GM21619 (cell line): Measurements from ENCODE around the gene ZNF215.
"Not testable (repeated sequence)": the region's sequence is repeated elsewhere in the genome, so short reads cannot be mapped to it uniquely, and the experiment has no call there.

ENCODE experiments used
- ATAC-seq: cut with Tn5 transposase; IDR thresholded peaks from one replicate; pipeline ENCODE4 v1.9.1; 2021; ENCODE audit not compliant: unreplicated experiment

Gene ZNF215

DNA sequence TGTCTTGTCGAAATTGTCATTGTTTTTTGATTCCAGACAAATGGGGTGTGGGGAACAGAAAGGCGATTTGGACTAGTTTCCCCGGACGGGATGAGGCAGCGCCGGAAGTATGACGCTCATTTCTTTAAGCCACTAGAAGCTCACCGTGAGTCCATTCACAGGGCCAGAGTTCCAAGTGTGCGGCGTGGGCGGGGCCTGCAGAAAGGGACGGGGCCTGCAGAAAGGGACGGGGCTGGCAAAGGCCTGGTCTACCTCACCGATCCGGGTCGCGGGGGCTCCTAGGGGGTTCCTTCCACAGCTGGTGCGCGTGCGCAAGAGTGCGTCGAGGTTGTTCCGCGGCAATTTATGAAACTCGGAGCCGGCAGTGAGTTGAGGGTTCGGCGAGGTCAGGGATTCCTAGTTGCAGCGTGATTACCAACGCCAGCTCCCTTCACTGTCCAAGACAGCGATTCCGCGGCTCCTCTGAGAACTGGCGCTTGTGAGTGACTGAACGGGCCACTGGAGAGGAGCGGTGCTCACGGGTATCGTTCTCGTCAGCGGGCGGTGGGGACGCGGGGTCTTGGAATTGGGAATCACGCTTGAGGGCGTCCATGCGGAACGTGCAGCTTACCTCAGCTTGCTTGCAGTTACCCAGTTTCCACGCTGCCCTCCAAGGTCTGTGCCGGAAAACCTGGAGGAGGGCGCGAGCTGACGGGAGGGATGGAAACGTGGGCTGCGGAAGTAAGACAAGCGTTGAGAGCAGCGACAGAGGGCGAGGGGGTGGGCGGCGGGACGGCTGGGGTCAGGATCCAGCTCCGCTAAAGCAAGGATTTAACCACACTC, at the start of gene ZNF215:
TSS of gene ZNF215 (plus strand) at position 219 of the 822 bp plus-strand sequence. CDS start 5,847 bp downstream, outside the sequence.
- peak; percentile 72 for ATAC-seq

- ATAC-seq = no peak
These were observed 49.3 kb upstream of the ZNF215 start for GRCh38 chr11:6876914-6877313.

DNA sequence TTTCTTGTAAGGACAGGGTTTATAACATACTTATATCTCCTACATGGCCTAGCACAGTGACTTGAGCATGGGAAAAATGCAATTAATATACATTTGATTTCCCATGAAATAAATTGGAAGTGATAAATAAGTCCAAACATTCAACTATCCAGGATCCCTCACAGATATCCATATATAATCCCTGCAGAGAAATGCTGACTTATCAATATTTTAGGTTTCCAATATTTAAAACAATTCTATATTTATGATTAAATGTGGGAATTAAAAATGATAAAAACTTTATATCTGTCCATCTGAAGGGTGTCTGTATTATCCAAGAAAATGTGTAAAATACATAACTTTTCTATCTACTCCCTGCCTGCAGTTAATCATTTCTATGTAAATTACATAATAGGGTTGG, 43.5 kb upstream of the ZNF215 start:
- no peak for ATAC-seq

GRCh38 chr11:6887711-6888110, 38.5 kb upstream of the ZNF215 start:
- ATAC-seq = not testable (repeated sequence)

GRCh38 chr11:6888830-6889229, 37.4 kb upstream of the ZNF215 start:
- ATAC-seq = no peak

- ATAC-seq = no peak
These were observed 36.4 kb upstream of the ZNF215 start for GRCh38 chr11:6889835-6890234.

GRCh38 chr11:6892400-6892799, 33.8 kb upstream of the ZNF215 start, which contains the start of gene OR2D2:
OR2D2 (minus strand) TSS chr11:6892500; CDS start chr11:6892500, 0 bp downstream.
- ATAC-seq = no peak

- no peak for ATAC-seq
These were observed 32.1 kb upstream of the ZNF215 start for GRCh38 chr11:6894097-6894496.

DNA sequence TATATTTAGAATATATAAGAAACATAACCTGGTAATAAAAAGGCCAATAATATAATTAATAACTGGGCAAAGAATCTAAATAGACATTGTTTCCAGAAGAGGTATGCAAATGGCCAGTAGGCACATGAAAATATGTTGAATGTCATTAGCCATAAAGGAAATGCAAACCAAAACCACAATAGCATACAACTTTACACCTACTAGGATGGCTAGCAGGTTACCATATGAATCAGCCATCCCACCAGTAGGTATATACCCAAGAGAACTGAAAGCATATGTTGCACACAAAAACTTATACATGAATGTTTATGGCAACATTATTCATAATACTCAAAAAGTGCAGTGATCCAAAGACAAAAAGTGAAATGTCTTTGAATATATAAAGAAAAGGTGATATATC, 31.2 kb upstream of the ZNF215 start:
- ATAC-seq = peak; percentile 80

GRCh38 chr11:6898911-6899310, 27.3 kb upstream of the ZNF215 start:
- no peak for ATAC-seq

GRCh38 chr11:6900327-6900999, 25.8 kb upstream of the ZNF215 start:
- ATAC-seq = no peak

DNA sequence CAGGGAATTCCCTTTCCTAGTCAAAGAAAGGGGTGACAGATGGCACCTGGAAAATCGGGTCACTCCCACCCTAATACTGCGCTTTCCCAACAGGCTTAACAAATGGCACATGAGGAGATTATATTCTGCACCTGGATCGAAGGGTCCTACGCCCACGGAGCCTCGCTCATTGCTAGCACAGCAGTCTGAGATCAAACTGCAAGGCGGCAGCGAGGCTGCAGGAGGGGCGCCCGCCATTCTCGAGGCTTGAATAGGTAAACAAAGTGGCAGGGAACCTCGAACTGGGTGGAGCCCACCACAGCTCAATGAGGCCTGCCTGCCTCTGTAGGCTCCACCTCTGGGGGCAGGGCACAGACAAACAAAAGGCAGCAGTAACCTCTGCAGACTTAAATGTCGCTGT, 21.4 kb upstream of the ZNF215 start:
- ATAC-seq = not testable (repeated sequence)

DNA sequence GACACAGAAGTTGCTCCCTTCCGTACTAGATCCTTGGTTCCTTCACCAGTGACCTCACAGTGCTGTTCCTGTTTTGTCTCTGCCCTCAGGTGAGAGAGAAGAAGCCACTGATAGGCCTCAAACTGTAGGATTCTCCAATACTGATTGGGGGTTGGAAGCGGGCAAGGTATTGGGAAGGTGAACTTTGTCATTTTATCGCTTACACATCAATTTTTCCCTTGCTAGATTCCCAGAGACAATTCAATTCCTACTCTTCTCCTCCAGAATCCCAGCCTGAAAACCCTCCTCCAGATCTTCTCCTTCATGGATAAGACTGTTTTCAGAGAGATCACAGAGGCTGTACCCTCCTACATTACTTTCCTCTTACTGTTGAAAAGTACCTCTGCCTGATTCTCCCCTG, 14.8 kb upstream of the ZNF215 start:
- no peak for ATAC-seq

DNA sequence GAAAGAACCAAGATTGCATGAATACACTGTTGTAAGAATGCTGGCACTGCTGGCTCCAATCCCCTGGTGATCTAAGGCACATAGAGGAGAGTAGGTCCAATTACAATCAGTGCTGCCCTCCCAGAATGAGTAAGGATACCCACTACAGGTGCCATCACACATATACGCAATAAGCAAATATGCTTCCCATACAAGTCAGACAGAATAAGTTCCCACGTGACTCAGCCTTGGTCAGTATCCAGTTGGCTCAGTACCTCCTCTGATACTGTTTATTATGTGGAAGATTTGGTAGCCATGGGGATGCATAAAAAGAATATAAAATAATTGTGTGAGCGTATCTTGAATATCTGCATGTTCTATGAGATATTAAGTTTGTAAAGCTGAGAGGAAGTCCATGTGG, 14.3 kb upstream of the ZNF215 start:
- ATAC-seq = no peak

- ATAC-seq = no peak
These were observed 6.5 kb upstream of the ZNF215 start for GRCh38 chr11:6919698-6920097.

DNA sequence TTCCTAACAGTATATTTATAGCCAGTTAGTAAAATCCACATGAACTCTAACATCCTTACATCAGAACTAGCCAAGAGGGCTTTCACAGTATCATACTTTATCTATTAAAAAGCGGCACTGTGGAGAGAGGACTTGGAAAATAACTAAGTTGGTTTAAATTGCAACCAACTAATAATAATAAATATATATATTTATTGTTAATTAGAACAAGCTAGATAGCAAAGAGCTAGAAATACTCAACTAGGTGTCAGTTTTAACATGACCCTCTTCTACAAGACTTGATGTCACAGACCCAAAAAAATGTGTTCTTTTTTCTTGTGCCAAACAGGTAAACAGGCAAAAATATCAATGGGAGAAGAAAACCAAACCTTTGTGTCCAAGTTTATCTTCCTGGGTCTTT, 5.5 kb upstream of the ZNF215 start, which contains the start of gene OR2D3:
TSS of gene OR2D3 (plus strand) at position 301 of the 400 bp plus-strand sequence. CDS start at position 301, 0 bp downstream.
- no peak for ATAC-seq

DNA sequence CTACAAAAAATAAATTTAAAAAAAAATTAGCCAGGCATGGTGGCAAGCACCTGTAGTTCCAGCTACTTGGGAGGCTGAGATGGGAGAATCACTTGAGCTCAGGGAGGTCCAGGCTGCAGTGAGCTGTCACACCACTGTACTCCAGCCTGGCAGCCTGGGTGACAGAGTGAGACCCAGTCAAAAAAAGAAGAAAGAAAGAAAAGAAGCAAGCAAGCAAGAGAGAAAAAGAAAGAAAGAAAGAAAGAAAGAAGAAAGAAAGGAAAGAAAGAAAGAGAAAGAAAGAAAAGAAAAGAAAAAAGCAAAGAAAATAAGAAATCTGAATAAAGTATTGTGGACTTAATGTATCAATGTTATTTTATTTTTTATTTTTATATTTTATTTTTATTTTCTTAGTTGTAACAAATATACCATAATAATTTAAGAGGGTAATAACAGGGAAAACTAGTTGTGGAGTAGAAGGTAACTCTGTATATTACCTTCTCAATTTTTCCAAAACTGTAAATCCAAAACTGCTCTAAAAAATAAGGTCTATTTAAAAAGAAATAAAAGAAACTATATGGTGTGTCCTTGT, 1.1 kb upstream of the ZNF215 start:
- no peak for ATAC-seq

GRCh38 chr11:6925636-6926207, 504 bp upstream of the ZNF215 start:
- peak; percentile 4 for ATAC-seq

DNA sequence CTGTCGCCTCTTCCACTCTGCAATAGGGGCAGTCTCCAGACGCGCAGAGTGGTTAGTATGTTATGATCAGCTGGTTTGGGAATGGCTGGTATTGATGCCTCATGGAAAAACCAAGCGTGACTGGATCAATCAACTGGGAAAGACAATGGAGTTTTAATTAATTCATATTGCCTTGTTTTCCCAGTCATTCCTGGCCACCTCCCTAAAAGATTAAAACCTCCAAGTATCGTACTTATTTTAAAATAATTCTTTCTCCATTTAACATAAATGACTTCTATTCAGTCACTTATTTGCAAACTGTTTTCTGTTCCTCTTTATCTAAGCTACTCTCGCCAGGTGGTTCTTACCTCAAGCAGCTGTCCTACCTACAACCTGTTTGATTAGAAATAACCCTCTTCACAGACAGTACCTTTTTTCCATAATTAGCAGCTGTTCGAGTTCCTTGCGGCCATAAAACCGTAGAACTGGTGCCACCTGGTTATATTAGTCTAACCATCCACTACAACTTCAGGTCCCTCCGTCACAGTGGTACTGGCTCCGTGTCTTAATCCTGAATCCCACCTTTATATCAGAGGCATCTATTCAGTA, 898 bp downstream of the ZNF215 start:
- ATAC-seq = peak; percentile 64

DNA sequence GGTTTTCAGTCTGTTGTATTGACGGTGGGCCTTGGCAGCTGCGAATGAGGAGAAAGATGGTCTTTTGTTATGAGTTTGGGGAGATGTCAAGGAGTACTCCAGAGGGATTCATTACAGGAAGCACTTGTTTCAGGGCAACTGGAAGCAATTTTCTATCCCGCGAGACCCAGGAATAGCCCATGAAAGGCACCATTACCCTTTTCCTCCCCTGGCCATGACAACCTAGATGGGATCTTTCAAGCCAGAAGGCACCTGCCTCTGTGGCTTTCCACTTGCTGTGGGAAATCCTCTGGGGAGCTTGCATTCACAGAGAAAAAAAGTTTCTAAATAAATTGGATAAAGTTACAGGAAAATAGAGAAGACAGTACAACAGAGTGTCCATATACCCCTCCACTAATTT, 2.7 kb downstream of the ZNF215 start:
- ATAC-seq = no peak

GRCh38 chr11:6931146-6931713, 5.0 kb downstream of the ZNF215 start:
- no peak for ATAC-seq
